GM19463 (cell line): Measurements from ENCODE around the gene TNFSF15.

ENCODE experiments used
- ATAC-seq: cut with Tn5 transposase; IDR thresholded peaks from one replicate; pipeline ENCODE4 v1.9.1; 2021; ENCODE audit warnings: mild to moderate bottlenecking, moderate library complexity; ENCODE audit not compliant: unreplicated experiment

TNFSF15 gene

GRCh38 chr9:114790521-114790920 lies 15.3 kb downstream of the TNFSF15 start:
- ATAC-seq: no peak

DNA sequence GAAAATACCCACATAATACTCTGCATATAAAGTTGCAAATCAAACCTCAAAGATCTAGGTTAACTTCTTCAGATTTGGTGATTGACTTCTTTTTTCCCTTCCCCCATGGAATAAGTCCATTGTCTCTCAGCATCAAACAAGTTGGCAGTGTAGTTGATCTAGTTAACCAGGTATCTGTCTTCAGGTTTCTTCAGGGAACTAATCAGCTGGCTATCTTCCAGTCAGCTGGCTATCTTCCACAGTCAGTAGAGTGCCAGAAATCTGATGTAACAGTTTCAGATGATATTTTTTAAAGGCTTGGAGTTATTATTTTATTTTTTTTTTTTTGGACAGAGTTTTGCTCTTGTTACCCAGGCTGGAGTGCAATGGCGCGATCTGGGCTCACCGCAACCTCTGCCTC lies 16.8 kb downstream of the TNFSF15 start:
- no peak for ATAC-seq

- ATAC-seq: no peak
Observed at GRCh38 chr9:114787781-114788498, 17.9 kb downstream of the TNFSF15 start.

DNA sequence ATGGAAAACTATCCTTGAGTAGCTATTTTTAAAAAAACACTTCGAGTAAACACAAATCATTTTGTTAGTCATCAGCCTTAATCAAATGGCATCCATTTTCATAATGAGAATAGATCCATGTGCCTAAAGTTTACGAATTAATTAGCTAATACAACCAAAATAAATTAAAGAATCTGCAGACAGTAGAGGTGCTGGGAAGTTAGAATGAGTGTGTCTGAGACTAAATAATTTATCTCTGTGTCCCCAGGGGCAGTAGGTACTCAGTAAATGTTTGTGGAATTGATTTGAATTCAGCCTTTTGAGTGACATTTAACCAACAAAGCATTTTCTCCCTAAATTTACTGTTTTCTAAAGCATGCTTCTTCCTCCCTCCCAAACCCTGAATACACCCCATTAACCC lies 18.6 kb downstream of the TNFSF15 start:
- no peak for ATAC-seq

GRCh38 chr9:114785866-114786650 lies 19.8 kb downstream of the TNFSF15 start:
- ATAC-seq: no peak

- ATAC-seq: no peak
Observed at GRCh38 chr9:114784721-114785279, 21.0 kb downstream of the TNFSF15 start.

GRCh38 chr9:114782586-114782985 lies 23.3 kb downstream of the TNFSF15 start:
- no peak for ATAC-seq

GRCh38 chr9:114779352-114779845 lies 26.4 kb downstream of the TNFSF15 start:
- no peak for ATAC-seq

- ATAC-seq: no peak
Observed at GRCh38 chr9:114777821-114778609, 27.8 kb downstream of the TNFSF15 start.

DNA sequence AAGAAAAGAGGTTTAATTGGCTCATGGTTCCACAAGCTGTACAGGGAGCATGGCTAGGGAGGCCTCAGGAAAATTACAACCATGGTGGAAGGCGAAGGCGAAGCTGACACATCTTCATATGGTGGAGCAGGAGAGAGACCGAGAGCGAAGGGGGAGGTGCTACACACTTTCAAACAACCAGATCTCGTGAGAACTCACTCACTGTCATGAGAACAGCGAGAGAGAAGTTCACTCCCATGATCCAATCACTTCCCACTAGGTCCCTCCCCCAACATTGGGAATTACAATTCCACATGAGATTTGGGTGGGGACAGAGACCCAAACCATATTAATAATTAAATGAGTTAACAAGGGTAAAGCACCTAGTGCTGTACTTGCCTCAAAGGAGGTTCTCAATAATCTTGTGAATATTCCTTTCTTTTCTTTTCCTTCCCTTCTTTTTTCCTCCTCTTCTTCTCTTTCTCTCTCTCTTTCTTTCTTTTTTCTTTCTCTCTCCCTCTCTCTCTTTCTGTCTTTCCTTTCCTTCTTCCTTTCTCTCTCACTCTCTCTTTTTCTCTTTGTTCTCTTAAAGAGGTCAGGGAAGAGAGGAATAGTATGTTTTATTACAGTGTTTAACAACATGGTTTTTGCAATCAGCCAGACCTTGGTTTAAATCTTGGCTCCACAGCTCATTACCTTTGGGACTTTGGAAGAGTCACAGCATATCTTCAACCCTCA lies 29.0 kb downstream of the TNFSF15 start:
- no peak for ATAC-seq

GRCh38 chr9:114775981-114776380 lies 29.9 kb downstream of the TNFSF15 start:
- ATAC-seq: no peak

DNA sequence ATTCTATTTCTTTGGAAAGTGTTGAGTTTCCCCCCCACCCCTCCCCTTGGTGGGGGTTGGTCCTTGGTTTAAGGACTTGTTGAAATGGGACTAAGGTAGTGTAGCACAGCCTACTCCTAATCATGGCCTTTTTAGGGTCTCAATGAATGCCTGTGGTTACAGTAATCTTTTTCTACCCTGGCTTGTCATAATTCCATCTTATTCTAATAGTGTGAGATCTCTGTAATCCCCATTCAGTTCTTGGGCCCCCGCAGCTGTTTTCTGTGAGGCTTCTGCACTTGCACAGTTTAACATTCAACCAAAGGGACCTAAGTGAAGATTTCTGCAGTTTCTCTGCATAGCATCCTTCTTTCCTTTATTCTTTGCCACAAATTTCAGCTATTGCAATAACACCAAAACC lies 30.7 kb downstream of the TNFSF15 start:
- no peak for ATAC-seq

DNA sequence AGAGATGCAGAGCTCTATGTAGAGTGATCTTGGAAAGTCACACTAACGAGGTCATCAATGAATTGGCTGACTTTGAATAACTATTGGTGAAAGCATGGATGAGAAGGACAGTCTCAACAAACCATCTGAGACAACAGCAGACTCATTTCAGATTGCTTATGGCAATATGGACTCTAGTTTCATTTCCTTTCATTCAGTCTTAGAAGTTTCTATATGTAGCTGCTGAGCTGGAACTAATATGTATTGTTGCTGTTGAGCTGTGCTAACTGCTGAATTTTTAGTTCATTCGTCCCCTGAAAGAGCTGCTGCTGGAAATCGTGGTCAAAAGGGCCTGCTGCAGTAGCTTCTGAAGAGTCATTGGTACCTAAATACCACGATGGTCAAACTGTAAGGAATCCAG lies 31.3 kb downstream of the TNFSF15 start:
- ATAC-seq: no peak

GRCh38 chr9:114771889-114772288 lies 34.0 kb downstream of the TNFSF15 start:
- ATAC-seq: no peak

DNA sequence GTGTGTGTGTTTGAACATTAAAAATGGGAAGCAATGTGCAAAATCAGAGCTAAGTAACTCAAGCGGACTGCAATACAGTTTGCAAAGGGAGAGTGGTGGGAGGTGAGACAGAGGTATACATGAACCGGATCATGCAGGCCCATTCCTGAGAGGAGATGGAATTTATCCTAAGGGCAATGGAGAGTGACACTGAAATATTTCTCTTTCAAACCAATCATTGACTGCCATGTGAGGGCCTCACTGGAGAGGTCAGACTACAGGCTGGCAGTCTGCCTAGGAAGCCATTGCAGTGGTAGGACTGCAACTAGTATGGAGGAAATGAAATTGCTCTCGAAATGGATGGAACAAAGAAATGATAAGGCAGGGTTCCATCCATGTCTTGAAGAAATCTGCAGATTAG lies 34.8 kb downstream of the TNFSF15 start:
- ATAC-seq: no peak

DNA sequence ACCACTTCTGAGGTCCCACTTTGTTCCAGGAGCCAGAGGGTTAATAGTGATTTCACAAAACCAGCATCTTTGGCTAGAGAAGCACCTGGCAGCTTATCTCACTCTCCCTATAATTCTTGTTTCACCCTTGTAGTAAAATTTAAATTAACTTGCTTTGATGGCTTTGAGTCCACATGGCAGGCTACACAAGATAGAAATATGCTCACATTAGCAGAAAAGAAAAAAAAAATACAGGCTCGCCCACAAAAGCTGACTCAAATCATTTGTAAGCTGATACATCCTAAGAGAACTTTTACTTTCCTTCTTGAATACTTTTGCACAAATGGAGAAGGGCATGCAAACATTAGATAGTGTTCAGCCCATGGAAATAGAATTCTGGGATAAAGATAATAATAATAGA lies 36.2 kb downstream of the TNFSF15 start:
- no peak for ATAC-seq

DNA sequence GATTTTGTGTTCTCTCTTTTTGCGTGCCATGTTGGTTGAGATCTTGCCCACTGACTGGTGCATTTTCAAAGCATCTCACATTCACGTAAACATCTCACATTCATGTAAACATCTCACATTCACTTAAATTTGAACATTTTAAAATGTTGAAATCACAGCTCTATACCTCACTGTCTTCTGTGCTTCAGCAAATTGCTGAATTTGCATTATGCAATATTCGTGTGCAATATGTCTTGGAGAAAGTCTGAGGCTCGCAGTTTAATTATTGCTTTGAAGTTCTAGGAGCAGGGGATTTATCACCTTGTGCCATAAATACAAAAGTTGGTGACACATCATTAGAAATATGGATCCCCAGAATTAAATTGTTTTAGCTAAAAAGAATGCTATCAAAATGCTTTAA lies 42.6 kb downstream of the TNFSF15 start:
- ATAC-seq: no peak

DNA sequence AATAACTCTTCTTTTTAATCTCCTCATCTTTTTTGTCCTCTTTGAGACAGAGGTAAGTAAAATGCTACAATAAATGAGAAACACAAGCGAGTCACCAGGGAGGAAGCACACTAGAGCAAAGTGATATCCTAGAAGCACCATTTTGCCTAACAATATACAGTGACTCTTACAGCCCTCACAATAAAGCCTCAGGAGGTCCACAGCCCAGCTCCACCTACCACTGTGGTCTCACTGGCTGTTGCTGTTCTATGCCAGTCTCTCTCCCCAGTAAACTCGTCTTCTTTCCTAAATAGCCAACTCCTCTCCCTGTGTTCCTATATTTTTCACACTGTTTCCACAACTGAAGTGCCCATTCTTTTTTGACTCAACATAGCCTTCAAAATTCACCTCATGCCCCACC lies 44.3 kb downstream of the TNFSF15 start:
- ATAC-seq: no peak

DNA sequence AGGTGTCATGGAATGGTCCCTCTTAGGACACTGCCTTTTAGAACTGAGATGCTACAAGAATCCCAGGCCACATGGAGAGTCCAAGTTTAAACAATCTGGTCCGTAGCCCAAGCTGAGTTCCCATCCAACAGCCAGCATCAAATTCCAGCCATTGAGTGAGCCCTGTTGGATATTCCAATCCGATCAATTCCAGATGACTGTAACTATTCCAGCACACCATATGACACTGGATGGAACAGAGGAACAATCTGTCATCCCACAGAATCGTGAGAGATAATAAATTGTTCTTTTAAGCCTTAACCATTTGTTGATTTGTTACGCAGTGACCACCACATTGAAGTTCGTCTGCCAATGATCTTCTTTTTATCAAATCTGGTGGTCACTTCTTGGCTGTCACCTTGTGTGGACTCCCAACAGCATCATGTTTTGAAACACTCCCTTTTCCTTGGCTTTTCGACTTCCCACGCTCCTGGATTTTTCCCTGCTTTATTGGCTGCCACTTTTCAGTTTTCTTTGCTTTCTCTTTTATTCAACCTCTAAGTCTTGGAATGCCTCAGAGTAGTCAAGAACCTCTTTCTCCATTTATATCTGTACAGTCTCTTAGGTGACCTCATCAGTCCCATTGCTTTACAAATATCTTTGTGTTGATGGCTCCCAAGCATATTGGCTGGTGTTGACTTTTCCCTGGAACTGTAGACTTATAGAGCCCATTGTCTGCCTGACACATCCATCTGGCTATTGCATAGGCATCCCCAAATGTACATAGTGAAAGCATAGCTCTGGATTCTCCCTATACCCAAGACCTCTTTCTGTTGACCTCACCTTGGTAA lies 46.1 kb downstream of the TNFSF15 start:
- no peak for ATAC-seq

GRCh38 chr9:114757984-114758383 lies 47.9 kb downstream of the TNFSF15 start:
- ATAC-seq: no peak
